Measurements from ENCODE around the gene GJB5. TPM values are rescaled to one million over a fixed set of nuclear protein-coding genes. Genes with fewer than 3 reads are reported as not detected.

GJB5 gene
- total and polyA plus RNA-seq, 2 of the 8 experiments (the other 6 are each of a cell fraction or from before 2014, with no cell fraction given): 0.86 to 3.1 TPM

DNA sequence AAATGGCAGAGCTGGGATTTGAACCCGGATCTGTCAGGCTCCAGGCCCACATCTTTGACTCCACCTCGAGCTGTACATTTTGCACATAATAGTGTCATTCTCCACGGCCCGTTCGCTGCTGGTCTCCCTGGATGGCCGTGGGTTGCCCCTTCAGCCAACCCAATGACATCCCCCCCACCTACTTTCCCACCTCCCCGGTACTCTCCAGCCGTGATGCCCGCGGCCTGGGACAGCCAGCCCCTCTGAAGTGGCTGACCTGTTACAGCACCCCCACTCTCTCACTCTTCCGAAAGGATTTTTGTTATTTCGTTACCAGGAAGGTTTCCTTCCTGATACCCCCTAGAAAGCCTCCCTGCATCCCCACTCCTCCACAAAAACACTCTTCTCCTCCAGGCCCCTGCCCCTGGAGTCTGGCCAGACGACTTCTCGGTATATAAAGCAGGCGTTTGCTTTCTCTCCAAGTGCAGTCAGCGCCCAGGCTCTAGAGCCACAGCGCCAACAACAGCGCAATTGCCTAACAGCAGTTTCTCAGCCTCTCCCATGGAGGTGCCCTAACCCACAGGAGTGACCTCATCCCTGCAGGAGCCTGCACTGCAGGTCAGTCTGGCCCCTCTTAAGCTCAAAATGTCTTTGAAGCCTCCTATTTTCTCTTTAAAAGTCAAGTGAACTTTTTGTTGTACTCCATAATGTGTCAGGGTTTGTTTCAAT lies 14.5 kb upstream of the GJB5 start:
- Histone ChIP-seq H3K4me1 (replicated peaks in 1 of 4; ENCODE audit: control insufficient read depth in 3 of 4, insufficient read depth in 4 of 4, low read length in 3 of 4) (peaks cover 0 to 5% (median 1%) of the 10 kb centered on the region in 4 experiments; a peak in 5 of 7 replicates), H3K79me2 (ENCODE audit: control insufficient read depth in 1 of 2, insufficient read depth in 2 of 2, low read length in 2 of 2) (no peaks in the 10 kb centered on the region), H3K4me3 (ENCODE audit: extremely low read depth in 1 of 4, insufficient read depth in 2 of 4, low read depth in 3 of 4, low read length in 4 of 4) (no peak overlapping the region), H3K9ac (replicated peaks in 1 of 4; ENCODE audit: extremely low read depth in 1 of 4, low read depth in 3 of 4, low read length in 3 of 4) (no peak overlapping the region), H3K18ac (ENCODE audit: extremely low read depth, low read length) (no peak overlapping the region; the same call in 1 of the 2 replicates), H2AFZ (ENCODE audit: low read length) (no peak overlapping the region), H3K27ac (ENCODE audit: low read depth, low read length) (no peak overlapping the region), H4K8ac (ENCODE audit: extremely low read depth, insufficient read depth, low read length) (no peak overlapping the region), H3K4ac (replicated peaks; ENCODE audit: insufficient read length, low read depth, low read length) (no peak overlapping the region), H2BK120ac (replicated peaks; ENCODE audit: low read depth, low read length) (no peak overlapping the region), H3K27me3 (replicated peaks in 1 of 4; ENCODE audit: control insufficient read depth in 3 of 4, extremely low read depth in 1 of 4, insufficient read depth in 3 of 4, low read length in 3 of 4) (peaks cover 0 to 13% (median 5%) of the 10 kb centered on the region in 4 experiments; a peak in 5 of 7 replicates), H3K79me1 (ENCODE audit: low read depth, low read length) (no peaks in the 10 kb centered on the region), H2BK12ac (ENCODE audit: low read depth, low read length) (no peak overlapping the region), H2BK20ac (ENCODE audit: low read length) (no peak overlapping the region), H3K56ac (replicated peaks; ENCODE audit: insufficient read length, low read depth, low read length) (no peak overlapping the region), H3K4me2 (ENCODE audit: insufficient read depth in 1 of 2, low read depth in 2 of 2, low read length in 2 of 2) (no peak overlapping the region), H3K36me3 (ENCODE audit: control insufficient read depth in 2 of 4, insufficient read depth in 4 of 4, low read length in 3 of 4) (no peaks in the 10 kb centered on the region), H3K9me3 (ENCODE audit: insufficient read depth in 2 of 2, low read depth in 1 of 2, low read length in 1 of 2) (no peaks in the 10 kb centered on the region), H3K14ac (ENCODE audit: insufficient read length) (no peak overlapping the region), H2BK15ac (ENCODE audit: low read length) (no peak overlapping the region), H4K91ac (replicated peaks; ENCODE audit: insufficient read length, low read length) (no peak overlapping the region), H2AK5ac (ENCODE audit: low read depth, low read length) (no peak overlapping the region), H3K23ac (ENCODE audit: insufficient read length) (no peak overlapping the region), H4K20me1 (replicated peaks in 1 of 2; ENCODE audit: control insufficient read depth in 1 of 2, insufficient read depth in 2 of 2, low read length in 2 of 2) (no peaks in the 10 kb centered on the region), H4K5ac (ENCODE audit: insufficient read length, low read depth, low read length) (no peak overlapping the region), H3K23me2 (ENCODE audit: low read depth, low read length) (no peaks in the 10 kb centered on the region; the same call in 1 of the 2 replicates), H2BK5ac (ENCODE audit: low read depth, low read length) (no peak overlapping the region)
- FAIRE-seq (no peak), DNase-seq (ENCODE audit: low read depth in 1 of 2, low spot score in 2 of 2) (no peak)
- CTCF ChIA-PET (ENCODE audit: partially characterized antibody): interaction anchor here (0.7 to 5.4 kb wide), 13 partner anchors 12 to 280 kb away, joined by 3 to 42 read pairs (median 5); partner anchors contain the start of genes GJB3, GJB4 and GJB5
- WGBS, 2 experiments (ENCODE audit: extremely low coverage in 1 of 2, insufficient coverage in 1 of 2, insufficient read length in 1 of 2, insufficient replicate concordance in 2 of 2, low coverage in 1 of 2, low lambda C conversion rate in 2 of 2, missing lambda C conversion rate in 1 of 2): 72% methylated on average over 18 of the region's 18 CpGs; no CpG with 5 or more reads in 1 of the 2 experiments
- POLR2A ChIA-PET (ENCODE audit: partially characterized antibody): interaction anchor here (0.6 to 1.5 kb wide), 4 partner anchors 19 to 281 kb away, joined by 3 read pairs; no protein-coding TSS in a partner anchor
- TF ChIP-seq, protein P1, sequence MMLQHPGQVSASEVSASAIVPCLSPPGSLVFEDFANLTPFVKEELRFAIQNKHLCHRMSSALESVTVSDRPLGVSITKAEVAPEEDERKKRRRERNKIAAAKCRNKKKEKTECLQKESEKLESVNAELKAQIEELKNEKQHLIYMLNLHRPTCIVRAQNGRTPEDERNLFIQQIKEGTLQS (IDR thresholded peaks at IDR 0.05; ENCODE audit: insufficient read depth, low read depth, low read length): no peak
- no peak for TF ChIP-seq PHF8 (conservative IDR thresholded peaks at IDR 0.05; ENCODE audit: low read depth, low read length)
- TF ChIP-seq ASH2L (IDR thresholded peaks at IDR 0.05; ENCODE audit: low read length): no peak
- TF ChIP-seq SIN3A (conservative IDR thresholded peaks at IDR 0.05 in 1 of 2, IDR thresholded peaks at IDR 0.05 in 1 of 2; ENCODE audit: low read depth in 1 of 2, low read length in 2 of 2): no peak
- no peak for TF ChIP-seq RBBP5 (IDR thresholded peaks at IDR 0.05; ENCODE audit: borderline replicate concordance, low read depth, low read length)
- TF ChIP-seq JUN (IDR thresholded peaks at IDR 0.05; ENCODE audit: low read depth, low read length): 0 out of 2 replicates have a peak, but pooled peaks have one; percentile 7
- no peak for TF ChIP-seq SP2 (IDR thresholded peaks at IDR 0.05; ENCODE audit: low read length)
- TF ChIP-seq, protein P2, sequence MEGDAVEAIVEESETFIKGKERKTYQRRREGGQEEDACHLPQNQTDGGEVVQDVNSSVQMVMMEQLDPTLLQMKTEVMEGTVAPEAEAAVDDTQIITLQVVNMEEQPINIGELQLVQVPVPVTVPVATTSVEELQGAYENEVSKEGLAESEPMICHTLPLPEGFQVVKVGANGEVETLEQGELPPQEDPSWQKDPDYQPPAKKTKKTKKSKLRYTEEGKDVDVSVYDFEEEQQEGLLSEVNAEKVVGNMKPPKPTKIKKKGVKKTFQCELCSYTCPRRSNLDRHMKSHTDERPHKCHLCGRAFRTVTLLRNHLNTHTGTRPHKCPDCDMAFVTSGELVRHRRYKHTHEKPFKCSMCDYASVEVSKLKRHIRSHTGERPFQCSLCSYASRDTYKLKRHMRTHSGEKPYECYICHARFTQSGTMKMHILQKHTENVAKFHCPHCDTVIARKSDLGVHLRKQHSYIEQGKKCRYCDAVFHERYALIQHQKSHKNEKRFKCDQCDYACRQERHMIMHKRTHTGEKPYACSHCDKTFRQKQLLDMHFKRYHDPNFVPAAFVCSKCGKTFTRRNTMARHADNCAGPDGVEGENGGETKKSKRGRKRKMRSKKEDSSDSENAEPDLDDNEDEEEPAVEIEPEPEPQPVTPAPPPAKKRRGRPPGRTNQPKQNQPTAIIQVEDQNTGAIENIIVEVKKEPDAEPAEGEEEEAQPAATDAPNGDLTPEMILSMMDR (IDR thresholded peaks at IDR 0.05; ENCODE audit: control extremely low read depth in 1 of 3, insufficient read depth in 1 of 3, low read depth in 1 of 3, low read length in 3 of 3): peak; percentile 41 to 47 (median 46); a peak in 3 of 4 replicates
- TF ChIP-seq CEBPB (IDR thresholded peaks at IDR 0.05; ENCODE audit: low read depth, low read length): peak; percentile 65

All from H1 (cell line).